Progenitor cell of endocrine pancreas (in vitro differentiated cells): ENCODE measurements around the gene PLEKHM3. TPM values are rescaled to one million over a fixed set of nuclear protein-coding genes. Genes with fewer than 3 reads are reported as not detected.

Experiments used
- DNase-seq: peaks from one replicate; pipeline ENCODE4 v3.0.0; 2021; ENCODE audit warnings: low spot score; ENCODE audit not compliant: unreplicated experiment
- H3K27ac Mint-ChIP-seq: 2 replicates; pipeline ENCODE4 v1.8.0; 2021; ENCODE audit warnings: mild to moderate bottlenecking, moderate library complexity, mixed read lengths
- H3K27me3 Mint-ChIP-seq: 2 replicates; pipeline ENCODE4 v1.8.0; 2021; ENCODE audit warnings: mixed read lengths
- H3K36me3 Mint-ChIP-seq: 2 replicates; pipeline ENCODE4 v1.8.0; 2022; ENCODE audit warnings: mixed read lengths; ENCODE audit not compliant: insufficient read depth
- H3K4me1 Mint-ChIP-seq: 2 replicates; pipeline ENCODE4 v1.8.0; 2021; ENCODE audit warnings: low read depth, mixed read lengths
- H3K4me3 Mint-ChIP-seq: 2 replicates; pipeline ENCODE4 v1.8.0; 2021; ENCODE audit warnings: low read depth, mild to moderate bottlenecking, moderate library complexity, mixed read lengths
- H3K9me3 Mint-ChIP-seq: 2 replicates; pipeline ENCODE4 v1.8.0; 2021; ENCODE audit warnings: low read depth, mixed read lengths
- CTCF ChIP-seq: fragments of 200-600 bp; sonication (generic); IDR thresholded peaks from one replicate; pipeline ENCODE4 v1.5.0; 2021; ENCODE audit warnings: antibody characterized with exemption, mild to moderate bottlenecking; ENCODE audit not compliant: unreplicated experiment
- total RNA-seq: library from RNA; stranded (reverse); gene quantifications from 2 replicates; pipeline ENCODE4 v1.2.1, GENCODE V29; 2021

PLEKHM3 gene
- total RNA-seq, 1 donor from 2014 or later = 19.2 TPM

GRCh38 chr2:207926133-207926988 lies 99.0 kb downstream of the PLEKHM3 start:
- H3K36me3 Mint-ChIP-seq = peaks cover 9% of the 10 kb centered on the region
- peak overlapping the region; percentile 0 for H3K4me3 Mint-ChIP-seq
- no peaks in the 10 kb centered on the region for H3K9me3 Mint-ChIP-seq
- no peak for DNase-seq
- H3K4me1 Mint-ChIP-seq = peaks cover 23% of the 10 kb centered on the region
- H3K27ac Mint-ChIP-seq = peak overlapping the region; percentile 88
- no peaks in the 10 kb centered on the region for H3K27me3 Mint-ChIP-seq
- no peak for TF ChIP-seq CTCF

GRCh38 chr2:207925601-207926000 lies 99.7 kb downstream of the PLEKHM3 start:
- H3K27ac Mint-ChIP-seq = peak overlapping the region; percentile 88
- no peak overlapping the region for H3K4me3 Mint-ChIP-seq
- H3K27me3 Mint-ChIP-seq = no peaks in the 10 kb centered on the region
- DNase-seq = no peak
- H3K4me1 Mint-ChIP-seq = peaks cover 21% of the 10 kb centered on the region
- H3K9me3 Mint-ChIP-seq = no peaks in the 10 kb centered on the region
- no peak for TF ChIP-seq CTCF
- H3K36me3 Mint-ChIP-seq = peaks cover 6% of the 10 kb centered on the region

GRCh38 chr2:207921606-207922005 lies 103.7 kb downstream of the PLEKHM3 start:
- DNase-seq = no peak
- peaks cover 5% of the 10 kb centered on the region for H3K36me3 Mint-ChIP-seq
- no peaks in the 10 kb centered on the region for H3K27me3 Mint-ChIP-seq
- H3K27ac Mint-ChIP-seq = no peak overlapping the region
- no peaks in the 10 kb centered on the region for H3K9me3 Mint-ChIP-seq
- H3K4me1 Mint-ChIP-seq = peaks cover 19% of the 10 kb centered on the region
- no peak overlapping the region for H3K4me3 Mint-ChIP-seq
- no peak for TF ChIP-seq CTCF

- DNase-seq = no peak
- H3K4me1 Mint-ChIP-seq = peaks cover 10% of the 10 kb centered on the region
- no peak overlapping the region for H3K4me3 Mint-ChIP-seq
- peaks cover 5% of the 10 kb centered on the region for H3K36me3 Mint-ChIP-seq
- H3K9me3 Mint-ChIP-seq = no peaks in the 10 kb centered on the region
- H3K27ac Mint-ChIP-seq = no peak overlapping the region
- TF ChIP-seq CTCF = no peak
- no peaks in the 10 kb centered on the region for H3K27me3 Mint-ChIP-seq
These were observed 104.6 kb downstream of the PLEKHM3 start for GRCh38 chr2:207920721-207921120.

GRCh38 chr2:207920321-207920720 lies 105.0 kb downstream of the PLEKHM3 start:
- H3K4me1 Mint-ChIP-seq = peaks cover 8% of the 10 kb centered on the region
- no peak overlapping the region for H3K4me3 Mint-ChIP-seq
- H3K27ac Mint-ChIP-seq = no peak overlapping the region
- H3K9me3 Mint-ChIP-seq = no peaks in the 10 kb centered on the region
- H3K27me3 Mint-ChIP-seq = no peaks in the 10 kb centered on the region
- TF ChIP-seq CTCF = no peak
- peaks cover 5% of the 10 kb centered on the region for H3K36me3 Mint-ChIP-seq
- DNase-seq = no peak
